Cortex of kidney (tissue), 1 donor: ENCODE results near the gene KCNIP2.

Experiments
- DNase-seq: peaks from one replicate; lab custom pipeline; 2025; lab: John Stamatoyannopoulos, UW

Gene KCNIP2

DNA sequence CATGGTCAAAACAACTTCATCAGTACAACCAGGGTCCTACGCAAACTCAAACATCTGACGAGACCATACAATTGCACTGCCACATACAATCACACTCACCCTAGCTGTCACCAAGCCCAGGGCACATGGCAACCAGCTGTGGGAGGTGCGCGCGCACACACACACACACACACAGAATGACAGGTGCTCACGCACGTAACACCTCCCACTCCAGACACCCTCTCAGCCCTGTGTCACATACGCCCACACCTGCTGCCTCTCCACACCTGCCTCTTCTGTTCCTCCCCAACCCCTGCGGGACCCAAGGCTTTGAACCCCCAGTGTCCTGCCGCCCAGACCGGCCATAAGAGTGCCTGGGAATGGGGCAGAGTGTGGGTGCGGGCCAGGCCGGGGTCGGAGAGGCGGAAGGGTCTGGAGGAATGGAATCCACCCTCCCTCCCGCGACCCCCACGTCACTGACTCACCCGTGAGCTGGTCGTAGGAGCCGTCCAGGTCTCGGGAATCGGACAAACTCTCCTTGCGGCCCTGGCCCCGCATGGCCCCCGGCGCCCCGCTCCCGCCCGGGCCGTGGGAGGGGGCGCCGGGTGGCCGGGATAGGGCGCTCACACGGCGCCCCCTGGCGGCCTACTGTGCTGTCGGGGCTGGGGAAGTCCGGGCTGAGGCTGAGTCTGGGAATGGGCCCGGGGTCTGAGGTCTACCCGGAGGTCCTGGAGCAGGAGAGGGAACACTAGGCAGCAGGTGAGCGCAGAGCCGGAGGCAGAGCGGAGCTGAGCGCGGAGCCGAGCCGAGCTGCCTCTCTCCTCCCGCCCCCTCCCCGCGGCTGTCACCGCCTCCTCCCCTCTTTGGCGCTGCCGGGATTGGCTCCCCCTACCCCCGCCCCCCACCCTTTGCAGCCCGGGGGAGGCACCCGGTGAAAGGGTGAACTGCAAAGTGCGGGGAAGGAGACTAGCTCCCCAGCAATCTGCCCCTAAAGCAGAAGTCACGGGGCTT lies at the start of gene KCNIP2:
Gene KCNIP2 (minus strand): TSS at position 769 of the 990 bp plus-strand sequence. CDS start 232 bp downstream, at position 537.
- DNase-seq: no peak

DNA sequence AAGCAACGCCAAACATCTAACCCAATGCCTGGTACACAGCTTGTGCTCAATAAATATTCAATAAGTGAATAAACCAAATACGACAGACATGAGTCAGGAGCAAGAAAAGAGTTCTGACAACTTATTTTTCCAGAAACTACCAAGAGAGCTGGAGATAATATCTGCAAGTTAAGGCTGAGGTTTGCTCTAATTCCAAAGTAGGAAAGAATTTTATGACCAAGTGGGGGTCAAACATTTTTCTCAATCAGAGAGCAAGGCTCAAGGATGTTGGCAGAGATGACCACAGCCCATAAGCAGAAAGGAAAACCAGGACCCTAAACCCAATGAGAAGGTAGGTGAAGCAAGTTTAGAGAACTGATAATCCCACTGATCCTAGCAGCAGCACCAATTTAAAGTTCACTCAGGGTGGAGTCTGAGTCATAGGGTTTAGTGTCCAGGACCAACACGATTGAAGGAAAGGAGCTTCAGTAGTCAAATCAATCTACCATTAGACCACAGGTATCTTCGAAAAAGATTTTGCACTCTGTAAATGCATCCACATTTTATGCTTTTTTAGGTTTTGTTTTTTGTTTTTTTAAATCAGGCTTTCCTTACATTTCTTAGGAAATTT lies 49.3 kb upstream of the KCNIP2 start:
- DNase-seq: no peak

- no peak for DNase-seq
Observed at GRCh38 chr10:101889256-101890210, 45.9 kb upstream of the KCNIP2 start.

- no peak for DNase-seq
Observed at GRCh38 chr10:101888251-101888949, 44.8 kb upstream of the KCNIP2 start.

GRCh38 chr10:101887775-101888174 lies 44.2 kb upstream of the KCNIP2 start:
- no peak for DNase-seq

- no peak for DNase-seq
Observed at GRCh38 chr10:101886521-101887312, 43.1 kb upstream of the KCNIP2 start.

DNA sequence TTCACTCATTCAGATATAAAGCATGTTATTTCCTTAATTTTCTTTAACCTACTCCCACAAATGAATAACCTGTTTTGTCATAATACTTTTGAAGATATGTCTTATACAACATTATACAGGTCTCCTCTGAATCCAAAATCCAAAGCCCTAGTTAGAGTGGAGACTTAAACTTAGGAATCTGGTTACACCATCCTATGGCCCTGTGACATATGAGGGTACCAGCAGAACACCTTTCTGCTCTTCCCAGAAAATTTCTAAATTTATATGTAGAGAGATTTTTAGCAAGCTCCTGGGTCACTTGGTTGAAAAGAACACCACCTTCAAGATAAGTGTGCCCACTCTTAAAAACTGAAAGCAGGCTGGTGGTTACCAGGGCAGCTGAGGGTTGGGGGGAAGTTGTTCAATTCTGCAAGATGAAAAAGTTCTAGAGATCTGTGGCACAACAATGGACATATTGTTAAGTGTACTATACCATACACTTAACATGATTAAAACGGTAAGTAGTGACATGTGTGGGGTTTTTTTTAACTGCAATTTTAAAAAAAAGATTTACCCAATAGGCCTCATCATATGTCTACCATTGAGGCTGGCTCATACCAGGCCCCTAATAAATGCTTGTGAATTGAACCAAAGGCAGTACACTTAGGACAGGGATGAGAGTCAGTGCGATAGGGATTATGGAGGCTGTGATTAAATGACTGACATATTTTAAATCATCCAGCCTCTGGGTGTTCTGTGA lies 37.6 kb upstream of the KCNIP2 start:
- no peak for DNase-seq

- DNase-seq: no peak
Observed at GRCh38 chr10:101880232-101880573, 36.6 kb upstream of the KCNIP2 start.

DNA sequence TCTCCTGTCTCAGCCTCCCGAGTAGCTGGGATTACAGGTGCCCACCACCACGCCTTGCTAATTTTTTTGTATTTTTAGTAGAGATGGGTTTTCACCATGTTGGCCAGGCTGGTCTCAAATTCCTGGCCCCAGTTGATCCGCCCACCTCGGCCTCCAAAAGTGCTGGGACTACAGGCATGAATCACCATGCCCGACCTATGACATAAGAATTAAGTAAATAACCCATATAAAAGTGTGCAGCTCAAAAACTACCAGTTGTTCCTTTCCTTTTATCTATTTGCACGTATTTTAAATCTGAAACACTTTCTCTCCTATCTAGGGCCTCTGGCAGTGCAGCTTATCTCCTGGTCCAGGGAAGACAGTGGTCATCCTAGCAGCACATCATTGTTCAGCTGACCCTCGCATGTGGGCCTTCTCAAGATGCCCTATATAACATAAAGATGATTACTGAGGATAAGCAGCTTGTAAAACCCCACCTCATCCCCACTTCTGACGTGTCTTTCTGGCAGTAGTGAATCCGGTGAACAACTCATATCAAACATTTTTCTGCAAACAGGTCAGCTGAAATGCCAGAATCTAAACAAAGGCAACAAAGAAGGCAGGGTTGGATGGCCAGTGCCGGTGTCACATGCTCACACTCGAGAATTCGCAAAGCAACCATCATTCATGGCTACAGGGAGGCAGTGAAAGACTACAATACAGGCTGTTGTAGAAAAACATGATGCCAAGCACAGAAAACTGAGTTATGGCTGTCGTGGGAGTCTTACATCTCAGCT lies 36.0 kb upstream of the KCNIP2 start:
- no peak for DNase-seq

DNA sequence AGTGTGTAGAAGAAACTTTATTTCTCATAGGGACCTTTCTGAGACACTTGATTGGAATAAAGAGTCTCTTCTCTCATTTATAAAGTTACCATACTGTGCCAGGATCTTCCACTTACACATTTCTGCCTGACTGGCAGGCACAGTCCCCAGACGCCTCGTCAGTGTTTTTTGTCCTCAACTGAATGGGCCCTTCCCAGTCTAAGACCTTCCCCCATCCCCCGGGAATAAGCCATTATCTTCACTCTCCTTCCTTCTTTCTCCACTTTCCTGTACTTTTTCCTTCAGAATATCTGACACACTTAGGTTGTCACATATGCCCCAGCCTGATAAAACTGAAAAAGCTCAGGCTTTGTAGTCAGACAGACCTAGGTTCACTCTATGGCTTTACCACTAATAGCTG lies 35.3 kb upstream of the KCNIP2 start:
- DNase-seq: no peak

- DNase-seq: no peak
Observed at GRCh38 chr10:101875068-101875688, 31.6 kb upstream of the KCNIP2 start.

DNA sequence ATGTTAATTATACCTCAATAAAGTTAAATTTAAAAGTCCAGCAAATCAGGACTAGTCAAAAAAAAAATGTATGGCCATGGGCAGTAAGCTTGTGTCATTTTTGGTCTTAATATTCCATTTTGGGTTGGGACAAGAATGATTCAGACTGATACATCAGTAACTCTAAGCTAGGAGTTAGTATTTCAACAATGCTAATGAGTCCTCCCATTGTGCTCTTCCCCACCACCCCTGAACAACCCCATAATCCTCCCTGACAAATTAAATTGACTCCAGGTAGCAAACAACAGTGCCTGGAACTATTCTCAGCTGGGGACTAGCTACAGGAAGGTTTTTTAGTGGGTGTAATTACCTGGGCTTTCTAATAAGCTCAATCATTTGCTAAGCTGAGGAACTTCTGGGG lies 30.7 kb upstream of the KCNIP2 start:
- no peak for DNase-seq

DNA sequence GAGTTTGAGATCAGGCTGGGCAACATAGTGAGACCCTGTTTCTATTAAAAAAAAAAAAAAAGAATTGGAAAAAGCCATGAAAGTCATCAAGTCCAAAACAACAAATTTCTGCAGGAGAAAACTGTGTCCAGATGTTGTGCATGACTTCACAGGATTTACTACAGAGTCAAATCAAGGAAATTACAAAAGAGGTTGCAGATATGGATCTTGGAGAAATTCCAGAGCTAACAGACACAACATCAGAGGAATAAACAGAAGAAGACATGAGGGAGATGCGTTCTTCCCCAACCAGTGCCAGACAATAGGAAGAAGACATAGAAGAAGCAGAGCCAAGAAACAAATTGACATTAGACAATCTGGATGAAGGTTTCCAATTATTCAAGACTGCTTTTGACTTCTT lies 24.3 kb upstream of the KCNIP2 start:
- no peak for DNase-seq

DNA sequence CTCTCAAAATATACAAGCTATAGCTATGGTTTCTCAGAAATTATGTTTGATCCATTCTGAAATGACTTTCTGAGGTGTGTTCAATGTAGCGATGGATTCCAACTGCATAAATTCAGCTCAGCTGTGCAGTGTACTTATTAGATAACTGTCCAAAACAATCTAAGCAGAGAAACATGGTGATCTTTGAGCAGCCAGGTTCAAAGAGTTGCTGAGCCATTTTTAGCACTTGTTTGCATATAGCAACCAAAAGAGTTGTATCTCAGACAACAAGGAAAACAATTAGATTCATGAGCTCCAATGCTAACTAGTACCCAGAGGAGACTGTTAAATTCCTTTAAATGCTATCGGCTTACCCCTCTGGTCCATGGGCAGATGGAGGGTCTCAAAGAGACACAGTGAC lies 15.9 kb upstream of the KCNIP2 start:
- no peak for DNase-seq

GRCh38 chr10:101858723-101859500 lies 15.3 kb upstream of the KCNIP2 start:
- no peak for DNase-seq

GRCh38 chr10:101857802-101858476 lies 14.3 kb upstream of the KCNIP2 start:
- DNase-seq: no peak

- DNase-seq: no peak
Observed at GRCh38 chr10:101856626-101857025, 13.0 kb upstream of the KCNIP2 start.
